ENCODE data around the gene PITPNM2.
A peak's percentile ranks its signal among the peaks of the same experiment; 100 is the strongest.

Gene PITPNM2

DNA sequence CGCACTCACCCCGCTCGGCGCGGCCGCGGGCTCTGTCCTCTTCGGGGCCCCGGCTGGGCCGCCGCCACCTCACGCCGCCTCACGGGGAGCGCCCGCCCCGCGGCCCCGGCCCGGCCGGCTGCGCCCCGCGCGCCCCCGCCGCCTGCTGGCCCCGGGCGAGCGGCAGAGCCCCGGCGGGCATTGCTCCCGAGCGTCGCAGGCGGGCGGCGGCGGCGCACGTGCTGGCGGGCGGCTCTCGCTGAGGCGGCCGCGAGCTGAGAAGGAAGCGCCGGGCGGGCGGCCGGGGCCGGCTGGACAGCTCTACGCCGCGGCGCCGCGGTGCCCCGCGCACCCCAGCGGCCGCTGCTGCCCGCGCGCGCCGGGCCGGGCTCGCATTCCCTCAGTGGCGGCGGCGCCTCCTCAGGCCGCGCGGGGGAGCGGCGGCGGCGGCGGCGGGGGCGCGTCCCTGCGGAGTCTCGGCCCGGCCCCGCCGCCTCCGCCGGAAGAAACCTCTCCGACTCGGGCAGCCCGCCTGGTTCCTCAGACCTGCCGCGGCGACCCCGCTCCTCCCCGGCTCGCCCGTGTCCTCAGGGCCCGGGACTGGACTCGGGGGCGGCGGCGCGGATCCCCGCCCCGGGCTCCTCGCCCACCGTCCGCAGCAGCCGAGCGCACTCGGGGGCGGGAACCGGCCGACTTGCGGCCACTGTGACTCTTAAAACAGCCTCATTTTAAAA, at the start of gene PITPNM2:
TSS of gene PITPNM2 (minus strand) at position 347 of the 713 bp plus-strand sequence. CDS start 116,500 bp downstream, outside the sequence.
- H3K27me3 ChIP-seq (ENCODE audit: low read depth), result no peaks in the 10 kb centered on the region
- H3K36me3 ChIP-seq (replicated peaks), result peaks cover 7% of the 10 kb centered on the region
- DNase-seq (ENCODE audit: low spot score in 2 of 2), result peak in 1 of 2 experiments; percentile 62
- in situ Hi-C loops (cut with MboI; ENCODE audit: low sequenced_read_pairs), result no loop called here
- H3K4me3 ChIP-seq, result peak within 1 kb of the TSS; percentile 57
- no peaks in the 10 kb centered on the region for H3K9me3 ChIP-seq
- peaks cover 15% of the 10 kb centered on the region for H3K4me1 ChIP-seq

DNA sequence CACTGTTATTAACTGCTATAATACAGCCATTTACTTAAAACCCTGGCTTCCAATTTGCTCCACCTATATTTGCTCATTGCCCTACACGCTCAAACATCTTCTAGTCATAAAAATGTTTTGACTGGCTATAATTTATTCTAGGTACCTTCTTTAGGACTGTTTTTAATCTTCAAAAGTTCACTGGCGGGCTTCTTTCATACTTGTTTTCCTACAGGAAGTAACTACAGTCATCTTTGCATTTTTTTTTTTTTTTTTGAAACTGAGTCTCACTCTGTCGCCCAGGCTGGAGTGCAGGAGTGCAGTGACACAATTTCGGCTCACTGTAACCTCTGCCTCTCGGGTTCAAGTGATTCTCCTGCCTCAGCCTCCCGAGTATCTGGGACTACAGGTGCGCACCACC, 49.5 kb upstream of the PITPNM2 start:
- peaks cover 63% of the 10 kb centered on the region for H3K36me3 ChIP-seq (replicated peaks)
- no peaks in the 10 kb centered on the region for H3K4me1 ChIP-seq
- in situ Hi-C loops (cut with MboI; ENCODE audit: low sequenced_read_pairs), result loop anchor here (25.0 kb wide), 2 partner anchors 412 to 638 kb away; partner anchors contain the start of gene DDX55
- H3K27me3 ChIP-seq (ENCODE audit: low read depth), result no peaks in the 10 kb centered on the region
- H3K4me3 ChIP-seq, result no peak overlapping the region
- H3K9me3 ChIP-seq, result no peaks in the 10 kb centered on the region
- DNase-seq (ENCODE audit: low spot score in 2 of 2), result no peak

GRCh38 chr12:123199936-123200335, 49.0 kb upstream of the PITPNM2 start:
- Histone ChIP-seq H3K9me3 (no peaks in the 10 kb centered on the region), H3K36me3 (replicated peaks) (peaks cover 62% of the 10 kb centered on the region), H3K4me3 (no peak overlapping the region), H3K4me1 (no peaks in the 10 kb centered on the region), H3K27me3 (ENCODE audit: low read depth) (no peaks in the 10 kb centered on the region)
- DNase-seq (ENCODE audit: low spot score in 2 of 2), result no peak
- in situ Hi-C loops (cut with MboI; ENCODE audit: low sequenced_read_pairs), result loop anchor here (25.0 kb wide), 2 partner anchors 412 to 638 kb away; partner anchors contain the start of gene DDX55

DNA sequence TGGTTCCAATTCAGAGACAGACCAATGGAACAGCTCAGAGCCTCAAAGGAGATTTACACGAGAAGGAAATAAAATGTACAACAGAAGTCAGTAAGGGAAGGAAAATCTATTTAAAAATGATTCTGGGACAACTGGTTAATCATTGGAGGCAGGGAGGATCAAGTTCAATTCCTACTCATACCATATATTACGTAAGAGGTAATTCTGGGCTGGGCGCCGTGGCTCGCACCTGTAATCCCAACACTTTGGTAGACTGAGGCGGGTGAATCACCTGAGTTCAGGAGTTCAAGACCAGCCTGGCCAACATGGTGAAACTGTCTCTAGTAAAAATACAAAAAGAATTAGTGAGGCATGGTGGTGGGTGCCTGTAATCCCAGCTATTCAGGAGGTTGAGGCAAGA, 36.7 kb upstream of the PITPNM2 start:
- no peak for DNase-seq (ENCODE audit: low spot score in 2 of 2)
- in situ Hi-C loops (cut with MboI; ENCODE audit: low sequenced_read_pairs), result no loop called here
- Histone ChIP-seq H3K4me3 (no peak overlapping the region), H3K9me3 (no peaks in the 10 kb centered on the region), H3K27me3 (ENCODE audit: low read depth) (no peaks in the 10 kb centered on the region), H3K4me1 (no peaks in the 10 kb centered on the region), H3K36me3 (replicated peaks) (peaks cover 64% of the 10 kb centered on the region)

GRCh38 chr12:123180171-123180570, 29.3 kb upstream of the PITPNM2 start:
- no peaks in the 10 kb centered on the region for H3K9me3 ChIP-seq
- in situ Hi-C loops (cut with MboI; ENCODE audit: low sequenced_read_pairs), result no loop called here
- H3K4me1 ChIP-seq, result no peaks in the 10 kb centered on the region
- H3K36me3 ChIP-seq (replicated peaks), result peaks cover 67% of the 10 kb centered on the region
- no peak overlapping the region for H3K4me3 ChIP-seq
- H3K27me3 ChIP-seq (ENCODE audit: low read depth), result no peaks in the 10 kb centered on the region
- DNase-seq (ENCODE audit: low spot score in 2 of 2), result no peak

DNA sequence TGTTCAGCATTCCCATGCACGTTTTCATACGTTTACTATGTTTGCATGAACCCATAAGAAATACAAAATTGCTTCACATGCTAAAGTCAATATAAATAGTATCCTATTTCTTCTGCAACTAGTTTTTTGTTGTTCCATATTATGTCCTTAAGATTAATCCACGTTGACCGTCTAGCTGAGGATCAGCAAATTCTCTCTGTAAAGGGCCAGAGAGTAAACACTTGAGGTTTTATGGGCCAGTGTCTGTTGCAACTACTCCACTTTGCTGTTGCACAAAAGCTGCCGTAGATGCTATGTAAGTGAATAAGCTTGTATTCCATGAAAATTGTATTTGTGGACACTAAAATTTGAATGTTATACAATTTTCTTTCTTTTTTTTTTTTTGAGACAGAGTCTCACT, 21.1 kb upstream of the PITPNM2 start:
- Histone ChIP-seq H3K9me3 (no peaks in the 10 kb centered on the region), H3K4me1 (no peaks in the 10 kb centered on the region), H3K27me3 (ENCODE audit: low read depth) (no peaks in the 10 kb centered on the region), H3K36me3 (replicated peaks) (peaks cover 37% of the 10 kb centered on the region), H3K4me3 (no peak overlapping the region)
- in situ Hi-C loops (cut with MboI; ENCODE audit: low sequenced_read_pairs), result no loop called here
- no peak for DNase-seq (ENCODE audit: low spot score in 2 of 2)

DNA sequence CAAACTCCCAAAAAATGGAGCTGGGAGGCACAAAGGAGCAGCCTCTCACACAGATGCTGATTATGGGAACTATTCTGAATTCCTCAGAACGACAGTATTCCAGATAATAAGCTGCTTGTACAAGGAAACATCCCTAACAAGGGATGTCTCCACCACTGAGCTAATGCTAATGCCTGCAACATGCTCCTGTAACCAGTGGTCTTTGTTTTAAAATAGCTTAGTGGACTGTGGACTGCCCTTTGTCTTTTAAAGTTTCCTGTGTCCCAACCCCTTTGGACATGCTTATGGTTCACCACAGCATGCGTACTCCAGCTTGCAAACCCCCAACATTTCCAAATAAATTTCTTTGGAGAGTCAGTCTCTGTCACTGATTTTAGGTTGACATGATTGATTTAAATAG, 16.4 kb upstream of the PITPNM2 start:
- H3K4me3 ChIP-seq, result no peak overlapping the region
- H3K4me1 ChIP-seq, result no peaks in the 10 kb centered on the region
- no peaks in the 10 kb centered on the region for H3K27me3 ChIP-seq (ENCODE audit: low read depth)
- no peak for DNase-seq (ENCODE audit: low spot score in 2 of 2)
- H3K36me3 ChIP-seq (replicated peaks), result peaks cover 46% of the 10 kb centered on the region
- in situ Hi-C loops (cut with MboI; ENCODE audit: low sequenced_read_pairs), result no loop called here
- no peaks in the 10 kb centered on the region for H3K9me3 ChIP-seq

DNA sequence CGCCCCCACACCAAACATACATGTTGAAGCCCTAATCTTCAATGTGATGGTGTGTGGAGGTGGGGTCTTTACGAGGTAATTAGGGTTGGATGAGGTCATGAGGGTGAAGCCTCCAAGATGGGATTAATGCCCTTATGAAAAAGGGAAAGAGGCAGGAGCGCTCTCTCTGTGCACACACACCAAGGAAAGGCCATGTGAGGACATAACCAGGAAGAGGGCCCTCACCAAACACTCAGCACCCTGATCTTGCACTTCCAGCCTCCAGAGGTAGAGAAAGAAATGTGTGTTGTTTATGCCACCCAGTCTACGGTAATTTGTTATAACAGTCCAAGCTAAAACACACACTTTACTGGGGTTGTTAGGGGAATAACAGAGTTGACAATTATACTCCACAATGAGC, 14.6 kb upstream of the PITPNM2 start:
- H3K36me3 ChIP-seq (replicated peaks), result peaks cover 54% of the 10 kb centered on the region
- no peaks in the 10 kb centered on the region for H3K27me3 ChIP-seq (ENCODE audit: low read depth)
- in situ Hi-C loops (cut with MboI; ENCODE audit: low sequenced_read_pairs), result no loop called here
- no peaks in the 10 kb centered on the region for H3K9me3 ChIP-seq
- no peaks in the 10 kb centered on the region for H3K4me1 ChIP-seq
- DNase-seq (ENCODE audit: low spot score in 2 of 2), result no peak
- H3K4me3 ChIP-seq, result no peak overlapping the region

GRCh38 chr12:123164710-123165261, 13.9 kb upstream of the PITPNM2 start:
- Histone ChIP-seq H3K36me3 (replicated peaks) (peaks cover 56% of the 10 kb centered on the region), H3K9me3 (no peaks in the 10 kb centered on the region), H3K4me3 (no peak overlapping the region), H3K4me1 (no peaks in the 10 kb centered on the region), H3K27me3 (ENCODE audit: low read depth) (no peaks in the 10 kb centered on the region)
- DNase-seq (ENCODE audit: low spot score in 2 of 2), result no peak
- in situ Hi-C loops (cut with MboI; ENCODE audit: low sequenced_read_pairs), result no loop called here

- no peak overlapping the region for H3K4me3 ChIP-seq
- no peaks in the 10 kb centered on the region for H3K9me3 ChIP-seq
- H3K36me3 ChIP-seq (replicated peaks), result peaks cover 60% of the 10 kb centered on the region
- H3K4me1 ChIP-seq, result no peaks in the 10 kb centered on the region
- H3K27me3 ChIP-seq (ENCODE audit: low read depth), result no peaks in the 10 kb centered on the region
- in situ Hi-C loops (cut with MboI; ENCODE audit: low sequenced_read_pairs), result no loop called here
- DNase-seq (ENCODE audit: low spot score in 2 of 2), result no peak
These were observed 13.3 kb upstream of the PITPNM2 start for GRCh38 chr12:123164222-123164621.

- in situ Hi-C loops (cut with MboI; ENCODE audit: low sequenced_read_pairs), result no loop called here
- Histone ChIP-seq H3K27me3 (ENCODE audit: low read depth) (no peaks in the 10 kb centered on the region), H3K4me1 (no peaks in the 10 kb centered on the region), H3K36me3 (replicated peaks) (peaks cover 61% of the 10 kb centered on the region), H3K9me3 (no peaks in the 10 kb centered on the region), H3K4me3 (no peak overlapping the region)
- DNase-seq (ENCODE audit: low spot score in 2 of 2), result no peak
These were observed 12.3 kb upstream of the PITPNM2 start for GRCh38 chr12:123163227-123163626.

DNA sequence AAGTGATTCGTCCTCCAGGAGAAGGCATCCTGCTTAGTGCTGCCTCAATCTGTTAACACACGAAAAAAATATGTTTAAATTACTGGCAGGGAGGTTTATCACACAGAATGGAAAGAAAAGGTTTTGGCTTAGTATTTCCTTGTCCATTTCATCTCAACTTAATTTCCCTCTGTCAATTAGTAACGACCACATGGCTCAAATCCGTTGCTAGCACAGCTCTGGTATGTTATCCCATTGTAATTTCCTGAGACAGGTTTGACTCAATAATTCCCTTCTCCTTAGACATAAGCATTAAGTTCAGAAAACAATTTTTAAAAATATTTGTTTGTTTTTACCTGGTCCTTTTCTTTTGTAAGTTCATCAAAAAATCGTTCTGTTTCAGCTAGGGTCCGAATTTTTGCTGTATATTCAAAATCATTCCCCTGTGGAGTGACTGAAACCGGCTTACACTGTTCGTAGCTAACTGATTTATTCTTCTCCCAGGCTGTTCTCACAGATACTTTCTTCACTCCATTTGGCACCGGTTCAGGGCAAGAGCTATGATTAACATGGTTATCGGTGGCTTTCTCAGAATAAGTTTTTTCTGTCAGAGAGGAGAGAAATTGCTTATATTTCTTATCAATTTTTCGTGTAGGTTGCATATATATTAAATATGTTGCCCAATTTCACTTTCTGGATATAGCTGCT, 10.1 kb upstream of the PITPNM2 start:
- Histone ChIP-seq H3K4me1 (peaks cover 4% of the 10 kb centered on the region), H3K9me3 (no peaks in the 10 kb centered on the region), H3K4me3 (no peak overlapping the region), H3K36me3 (replicated peaks) (peaks cover 62% of the 10 kb centered on the region), H3K27me3 (ENCODE audit: low read depth) (no peaks in the 10 kb centered on the region)
- in situ Hi-C loops (cut with MboI; ENCODE audit: low sequenced_read_pairs), result no loop called here
- no peak for DNase-seq (ENCODE audit: low spot score in 2 of 2)

- in situ Hi-C loops (cut with MboI; ENCODE audit: low sequenced_read_pairs), result no loop called here
- H3K9me3 ChIP-seq, result no peaks in the 10 kb centered on the region
- peaks cover 18% of the 10 kb centered on the region for H3K36me3 ChIP-seq (replicated peaks)
These were observed 3.0 kb upstream of the PITPNM2 start for GRCh38 chr12:123153906-123154305.

DNA sequence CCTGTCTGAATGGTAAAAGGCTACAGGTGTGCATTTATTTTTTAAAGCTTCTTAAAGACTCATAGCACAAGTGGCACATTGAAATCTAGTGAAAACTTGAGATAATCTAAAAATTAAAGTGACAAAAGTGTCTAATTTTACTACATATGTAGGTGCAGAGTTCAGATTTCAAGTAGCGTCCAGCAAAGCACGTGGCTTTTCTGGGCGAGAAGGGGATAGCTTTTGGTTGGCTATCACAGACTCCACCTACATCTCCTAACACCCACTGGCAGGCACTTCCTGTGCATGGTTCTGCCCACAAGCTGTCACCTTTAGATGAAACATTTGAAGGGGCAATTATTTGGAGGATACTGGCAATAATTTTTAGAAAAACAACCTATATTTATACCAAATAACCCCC, 1.9 kb upstream of the PITPNM2 start:
- no peaks in the 10 kb centered on the region for H3K9me3 ChIP-seq
- H3K4me1 ChIP-seq, result peaks cover 20% of the 10 kb centered on the region
- in situ Hi-C loops (cut with MboI; ENCODE audit: low sequenced_read_pairs), result no loop called here
- no peak for DNase-seq (ENCODE audit: low spot score in 2 of 2)
- H3K4me3 ChIP-seq, result no peak overlapping the region
- peaks cover 18% of the 10 kb centered on the region for H3K36me3 ChIP-seq (replicated peaks)
- no peaks in the 10 kb centered on the region for H3K27me3 ChIP-seq (ENCODE audit: low read depth)

More at GRCh38 chr12:123153906-123154305, 3.0 kb upstream of the PITPNM2 start:
- peaks cover 20% of the 10 kb centered on the region for H3K4me1 ChIP-seq
- H3K4me3 ChIP-seq, result no peak overlapping the region
- no peaks in the 10 kb centered on the region for H3K27me3 ChIP-seq (ENCODE audit: low read depth)
- peak; percentile 41 to 42 for DNase-seq (ENCODE audit: low spot score in 2 of 2)
